K562 (cell line): ENCODE data around the gene CEP170. TPM values are rescaled to one million over a fixed set of nuclear protein-coding genes. Genes with fewer than 3 reads are reported as not detected.

Source experiments
- ATAC-seq: fragments of 200-7000 bp; cut with Tn5 transposase; 3 replicates; pipeline ENCODE4 v1.9.1; 2020; ENCODE audit warnings: moderate library complexity
- BruUV-seq: library from RNA; stranded (reverse); fragments of 400-500 nt; replicated peaks from 2 replicates; lab custom pipeline; 2021; lab: Mats Ljungman, UMichigan
- CTCF ChIA-PET: fragments of 300-600 bp; formaldehyde crosslinking; extraction: SDS; loops from one replicate; lab custom pipeline; 2021; ENCODE audit warnings: low intra/inter-chr PET ratio; lab: Yijun Ruan, JAX
- POLR2A ChIA-PET: fragments of 300-600, 350-650 bp; sonication (Branson Sonifier 250); formaldehyde crosslinking; extraction: SDS; loops from one replicate; lab custom pipeline; 2021; ENCODE audit warnings: antibody characterized with exemption, inconsistent platforms; lab: Yijun Ruan, JAX
- DNase-seq, 4 experiments: peaks; one replicate each; pipeline versions ENCODE4 v3.0.0 to v3.0.0-alpha.2; 2011 to 2018; ENCODE audit warnings: low spot score in 3 of 4, mixed read lengths in 3 of 4; ENCODE audit errors: extremely low read depth in 1 of 4
- FAIRE-seq: peaks from 2 replicates; lab custom pipeline; 2011; peaks lifted over from hg19 to GRCh38; lab: Jason Lieb, UNC
- H2AFZ ChIP-seq: 2 replicates; pipeline ENCODE4 v1.6.0; 2011; ENCODE audit warnings: low read depth, low read length, control low read depth, inconsistent platforms
- H3K27ac ChIP-seq: fragments of 200-600 bp; 3 replicates; pipeline ENCODE4 v1.8.0; 2011; ENCODE audit warnings: low read depth, mild to moderate bottlenecking, control low read depth, inconsistent platforms, low read length, moderate library complexity, mixed read lengths; ENCODE audit errors: extremely low read depth
- H3K27me3 ChIP-seq, 2 experiments: fragments of 300-600 bp in 1 of 2; 2 replicates in 1 of 2; 3 replicates in 1 of 2; pipeline versions ENCODE4 v1.6.0 to v1.8.0; 2011; ENCODE audit warnings: inconsistent platforms in 2 of 2, low read length in 2 of 2, mild to moderate bottlenecking in 1 of 2, mixed read lengths in 1 of 2, moderate library complexity in 1 of 2; ENCODE audit not compliant: control insufficient read depth in 2 of 2, insufficient read depth in 2 of 2
- H3K36me3 ChIP-seq: fragments of 300-600 bp; 3 replicates; pipeline ENCODE4 v1.8.0; 2011; ENCODE audit warnings: mild to moderate bottlenecking, low read length, inconsistent platforms; ENCODE audit not compliant: control insufficient read depth, insufficient read depth
- H3K4me1 ChIP-seq, 2 experiments: fragments of 200-600 bp in 1 of 2; replicated peaks in 1 of 2; 2 replicates in 1 of 2; 3 replicates in 1 of 2; pipeline versions ENCODE4 v1.5.1 to v1.8.0; 2011; ENCODE audit warnings: inconsistent platforms in 2 of 2, low read length in 2 of 2, mild to moderate bottlenecking in 1 of 2, mixed read lengths in 1 of 2, moderate library complexity in 1 of 2; ENCODE audit not compliant: control insufficient read depth in 2 of 2, insufficient read depth in 2 of 2
- H3K4me2 ChIP-seq: 2 replicates; pipeline ENCODE4 v1.6.1; 2011; ENCODE audit warnings: low read length, control low read depth, inconsistent platforms, mixed read lengths; ENCODE audit not compliant: insufficient read depth
- H3K4me3 ChIP-seq: fragments of 200-600 bp; sonication (generic), shearing (Covaris generic); 2 replicates; pipeline ENCODE4 v1.5.1; 2016; ENCODE audit warnings: control low read depth, inconsistent platforms
- H3K79me2 ChIP-seq: fragments of 200-600 bp; 3 replicates; pipeline ENCODE4 v1.8.0; 2011; ENCODE audit warnings: low read length, inconsistent platforms; ENCODE audit not compliant: control insufficient read depth, insufficient read depth
- H3K9ac ChIP-seq, 2 experiments: 2 replicates each; pipeline versions ENCODE4 v1.6.0 to v1.6.1; 2011; ENCODE audit warnings: low read depth in 2 of 2, low read length in 2 of 2, control low read depth in 1 of 2, inconsistent platforms in 1 of 2, mild to moderate bottlenecking in 1 of 2, mixed read lengths in 1 of 2; ENCODE audit not compliant: insufficient read depth in 1 of 2
- H3K9me1 ChIP-seq: one replicate; pipeline ENCODE4 v1.6.0; 2011; ENCODE audit warnings: inconsistent platforms, mild to moderate bottlenecking, low read length, moderate library complexity; ENCODE audit not compliant: control insufficient read depth, insufficient read depth
- H3K9me3 ChIP-seq: replicated peaks from 2 replicates; pipeline ENCODE4 v1.5.1; 2011; ENCODE audit warnings: low read depth, low read length, inconsistent platforms; ENCODE audit not compliant: control insufficient read depth, insufficient read depth
- H4K20me1 ChIP-seq: replicated peaks from 2 replicates; pipeline ENCODE4 v1.6.1; 2011; ENCODE audit warnings: low read length, inconsistent platforms, mixed read lengths; ENCODE audit not compliant: control insufficient read depth, insufficient read depth
- HLTF ChIP-seq: fragments of 450-650 bp; IDR thresholded peaks from 2 replicates; pipeline ENCODE4 v1.6.1; 2016
- ILF3 ChIP-seq: fragments of 450-650 bp; IDR thresholded peaks from 2 replicates; pipeline ENCODE4 v1.6.1; 2018; ENCODE audit warnings: antibody characterized with exemption, mild to moderate bottlenecking, moderate library complexity, borderline replicate concordance
- MEF2A ChIP-seq: IDR thresholded peaks from 2 replicates; pipeline ENCODE4 v1.6.1; 2011; ENCODE audit warnings: low read depth, mild to moderate bottlenecking, low read length, moderate library complexity; ENCODE audit not compliant: control insufficient read depth
- NCOR1 ChIP-seq: fragments of 450-650 bp; IDR thresholded peaks from 2 replicates; pipeline ENCODE4 v1.6.1; 2016; ENCODE audit warnings: mild to moderate bottlenecking, moderate library complexity
- PYGO2 ChIP-seq: fragments of 450-650 bp; IDR thresholded peaks from 2 replicates; pipeline ENCODE4 v1.6.1; 2016; ENCODE audit warnings: mild to moderate bottlenecking, missing genetic modification characterization, moderate library complexity, missing compliant biosample characterization
- ZNF143 ChIP-seq: sonication (generic); formaldehyde crosslinking; IDR thresholded peaks from 2 replicates; pipeline ENCODE4 v1.9.0; 2022; ENCODE audit warnings: mild to moderate bottlenecking, missing genetic modification reagents
- ZNF586 ChIP-seq: fragments of 450-650 bp; formaldehyde crosslinking; conservative IDR thresholded peaks from 2 replicates; pipeline ENCODE4 v1.4.0; 2020; ENCODE audit warnings: mild to moderate bottlenecking, moderate library complexity
- ZSCAN29 ChIP-seq: fragments of 450-650 bp; IDR thresholded peaks from 2 replicates; pipeline ENCODE4 v1.6.1; 2017
- WGBS: fragments of 100-300 bp; shearing (Covaris generic); methylation state at CpG from one replicate; pipeline ENCODE4 v1.1.6; 2016; ENCODE audit warnings: low coverage, mixed read lengths; ENCODE audit not compliant: insufficient coverage; ENCODE audit errors: missing lambda C conversion rate; 5-methylcytosine and 5-hydroxymethylcytosine counted together
- in situ Hi-C: fragments of 300-500 bp; cut with MboI; formaldehyde crosslinking; loops from 4 replicates; pipeline ENCODE4 v1.15.0; 2018; ENCODE audit warnings: inconsistent platforms, mixed read lengths
- intact Hi-C: fragments of 100-400 bp; cut with micrococcal nuclease; formaldehyde crosslinking; loops from 2 replicates; pipeline ENCODE4 v1.14.2; 2022
- polyA plus RNA-seq, 8 experiments: library from polyadenylated mRNA; depleted of rRNA in 4 of 8; stranded (reverse) in 5 of 8; unstranded in 3 of 8; fragments of >200 nt; fragmentation: Nextera tagmentation in 2 of 8; fragmentation: Illumina TruSeq in 1 of 8; extraction: Ambion mirVana in 2 of 8; extraction: Trizol in 1 of 8; gene quantifications; 2 replicates each; pipeline versions ENCODE4 v1.2.1 to v1.2.3, GENCODE V29; 2011 to 2014; ENCODE audit warnings: inconsistent platforms in 1 of 8, missing spikeins in 1 of 8
- total RNA-seq, 7 experiments: library from RNA; depleted of rRNA in 6 of 7; stranded (reverse); fragments of >200 nt in 6 of 7; fragmentation: Illumina TruSeq in 2 of 7; extraction: Trizol in 2 of 7; gene quantifications; 2 replicates each; pipeline versions ENCODE4 v1.2.1 to v1.2.3, GENCODE V29; 2011 to 2021; ENCODE audit warnings: low replicate concordance in 1 of 7
- TF ChIP-seq, protein P1 (sequence below): fragments of 450-650 bp; IDR thresholded peaks from 2 replicates; pipeline ENCODE4 v1.6.1; 2017; ENCODE audit warnings: antibody characterized with exemption
- TF ChIP-seq, protein P2 (sequence below): fragments of 250-450 bp; sonication (Bioruptor Pico); IDR thresholded peaks from 2 replicates; pipeline ENCODE4 v1.5.0; 2021; ENCODE audit warnings: mild to moderate bottlenecking, moderate library complexity

CEP170 gene
- total and polyA plus RNA-seq, 9 of the 15 experiments (the other 6 are each of a cell fraction or from before 2014, with no cell fraction given), result 22.6 to 110 (median 68.5) TPM

DNA sequence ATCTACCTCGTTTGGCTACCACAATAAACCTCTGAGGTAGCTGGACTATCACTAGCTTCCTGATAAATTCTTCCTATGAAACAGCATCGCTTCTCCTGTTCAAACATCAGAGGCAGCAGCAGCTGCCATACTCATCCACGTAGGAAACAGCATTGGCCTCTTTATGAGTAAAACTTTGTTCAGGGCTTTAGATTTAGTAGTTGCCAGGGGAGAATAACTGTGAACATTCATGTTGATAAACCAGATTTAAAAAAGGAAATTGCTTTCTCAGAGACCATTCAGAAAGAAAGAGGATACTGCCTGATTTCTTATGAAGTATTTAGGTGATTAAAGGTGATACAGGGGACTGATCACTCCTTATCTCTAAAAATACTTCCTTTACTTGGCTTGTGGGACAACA, 7.2 kb downstream of the CEP170 start:
- in situ Hi-C loops (no loop called here), intact Hi-C loops (no loop called here)
- no peaks in the 10 kb centered on the region for H3K9me3 ChIP-seq
- no peaks in the 10 kb centered on the region for H3K9me1 ChIP-seq
- no peak overlapping the region for H3K4me2 ChIP-seq
- peaks cover 18% of the 10 kb centered on the region; the same call in 1 of the 3 replicates for H3K36me3 ChIP-seq
- no peak overlapping the region for H2AFZ ChIP-seq
- no peak for FAIRE-seq
- H3K4me3 ChIP-seq, result no peak overlapping the region
- H4K20me1 ChIP-seq, result no peaks in the 10 kb centered on the region
- WGBS, result 81% methylated on average over 3 of the region's 3 CpGs
- no peak for DNase-seq
- no TSS peak for BruUV-seq
- no peaks in the 10 kb centered on the region for H3K27me3 ChIP-seq
- POLR2A ChIA-PET, result interaction anchor here (2.6 kb wide), 1 partner anchor 10 kb away, joined by 8 read pairs; no protein-coding TSS in a partner anchor
- TF ChIP-seq ZNF586 (CRISPR knock-in tag) (no peak), MEF2A (no peak), NCOR1 (no peak), HLTF (no peak), ZNF143 (CRISPR knock-in tag) (no peak), PYGO2 (no peak), ZSCAN29 (no peak), ILF3 (no peak)
- TF ChIP-seq, protein P1, sequence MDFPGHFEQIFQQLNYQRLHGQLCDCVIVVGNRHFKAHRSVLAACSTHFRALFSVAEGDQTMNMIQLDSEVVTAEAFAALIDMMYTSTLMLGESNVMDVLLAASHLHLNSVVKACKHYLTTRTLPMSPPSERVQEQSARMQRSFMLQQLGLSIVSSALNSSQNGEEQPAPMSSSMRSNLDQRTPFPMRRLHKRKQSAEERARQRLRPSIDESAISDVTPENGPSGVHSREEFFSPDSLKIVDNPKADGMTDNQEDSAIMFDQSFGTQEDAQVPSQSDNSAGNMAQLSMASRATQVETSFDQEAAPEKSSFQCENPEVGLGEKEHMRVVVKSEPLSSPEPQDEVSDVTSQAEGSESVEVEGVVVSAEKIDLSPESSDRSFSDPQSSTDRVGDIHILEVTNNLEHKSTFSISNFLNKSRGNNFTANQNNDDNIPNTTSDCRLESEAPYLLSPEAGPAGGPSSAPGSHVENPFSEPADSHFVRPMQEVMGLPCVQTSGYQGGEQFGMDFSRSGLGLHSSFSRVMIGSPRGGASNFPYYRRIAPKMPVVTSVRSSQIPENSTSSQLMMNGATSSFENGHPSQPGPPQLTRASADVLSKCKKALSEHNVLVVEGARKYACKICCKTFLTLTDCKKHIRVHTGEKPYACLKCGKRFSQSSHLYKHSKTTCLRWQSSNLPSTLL, result no peak
- TF ChIP-seq, protein P2, sequence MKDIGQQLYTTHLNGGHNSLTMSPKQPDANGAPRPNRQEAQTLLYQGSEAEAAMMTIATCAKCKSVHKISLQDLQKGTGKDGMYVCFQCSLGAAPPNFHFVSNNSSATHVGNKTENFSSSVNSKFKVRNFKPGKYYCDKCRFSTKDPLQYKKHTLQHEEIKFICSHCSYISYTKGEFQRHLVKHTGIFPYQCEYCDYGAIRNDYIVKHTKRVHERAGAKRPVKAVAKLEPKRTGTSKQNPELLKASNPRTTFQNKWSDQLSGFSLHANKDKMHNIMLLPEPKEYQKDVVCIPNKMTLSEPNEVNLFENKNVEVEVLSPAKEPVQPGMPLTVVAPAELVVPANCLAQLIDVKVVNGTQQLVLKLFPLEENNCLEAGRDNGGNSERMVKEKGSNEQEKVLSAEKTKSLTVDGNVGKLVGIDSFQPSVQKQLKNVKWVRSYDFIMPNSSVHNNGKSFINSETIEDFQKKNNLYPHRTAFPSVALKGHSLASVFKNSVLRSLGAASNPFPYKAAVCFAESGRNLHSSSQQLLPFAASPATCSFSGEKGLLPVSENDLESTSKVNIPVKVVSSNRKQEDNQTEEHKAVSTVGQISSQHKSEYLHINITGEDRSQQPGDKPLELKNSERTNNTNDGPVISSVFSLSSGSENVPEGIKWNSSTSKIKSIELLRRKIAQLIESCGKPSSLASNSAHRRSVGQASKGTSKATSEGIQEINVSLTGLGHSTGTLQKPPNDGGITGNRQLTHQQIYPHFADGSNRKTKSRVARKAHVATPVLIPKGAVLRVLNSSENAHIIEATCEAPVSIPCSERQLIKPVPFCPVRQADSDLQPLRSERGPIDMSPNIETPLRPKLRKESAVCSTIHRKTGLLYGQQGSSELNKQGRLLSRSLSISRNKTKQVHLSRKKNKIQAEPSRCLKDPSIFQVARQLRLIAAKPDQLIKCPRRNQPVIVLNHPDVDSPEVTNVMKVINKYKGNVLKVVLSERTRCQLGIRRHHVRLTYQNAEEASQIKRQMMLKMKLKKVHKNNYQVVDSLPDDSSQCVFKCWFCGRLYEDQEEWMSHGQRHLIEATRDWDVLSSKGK (CRISPR knock-in tag), result no peak
- peaks cover 0 to 18% of the 10 kb centered on the region in 2 experiments; a peak in 4 of 5 replicates for H3K4me1 ChIP-seq
- CTCF ChIA-PET, result no interaction called here
- H3K27ac ChIP-seq, result no peak overlapping the region
- H3K9ac ChIP-seq, result no peak overlapping the region
- no peak for ATAC-seq
- H3K79me2 ChIP-seq, result peaks cover 96% of the 10 kb centered on the region
